GM23338 (cell line): ENCODE data around the gene MICA. TPM values are rescaled to one million over a fixed set of nuclear protein-coding genes. Genes with fewer than 3 reads are reported as not detected.

Experiments
- ATAC-seq: fragments of 200-7000 bp; cut with Tn5 transposase; 3 replicates; pipeline ENCODE4 v1.9.1; 2020
- DNase-seq: peaks from one replicate; pipeline ENCODE4 v3.0.0-alpha.2; 2015; ENCODE audit warnings: low spot score
- H2AFZ ChIP-seq: fragments of 200-600 bp; sonication (generic); 2 replicates; pipeline ENCODE4 v1.8.0; 2016; ENCODE audit warnings: antibody characterized with exemption, mild to moderate bottlenecking, moderate library complexity
- H3F3A ChIP-seq: fragments of 200-600 bp; sonication (generic); replicated peaks from 2 replicates; pipeline ENCODE4 v1.8.0; 2017; ENCODE audit warnings: antibody characterized with exemption, mixed run types, low read depth
- H3K27ac ChIP-seq: fragments of 200-600 bp; sonication (generic); 2 replicates; pipeline ENCODE4 v1.6.1; 2016; ENCODE audit warnings: low read depth
- H3K27me3 ChIP-seq: fragments of 200-600 bp; sonication (generic); 2 replicates; pipeline ENCODE4 v1.8.0; 2016; ENCODE audit warnings: mild to moderate bottlenecking, mixed run types, moderate library complexity; ENCODE audit not compliant: insufficient read depth
- H3K36me3 ChIP-seq: fragments of 200-600 bp; sonication (generic); 2 replicates; pipeline ENCODE4 v1.8.0; 2016; ENCODE audit warnings: mild to moderate bottlenecking; ENCODE audit not compliant: insufficient read depth
- H3K4me1 ChIP-seq: fragments of 200-600 bp; sonication (generic); 2 replicates; pipeline ENCODE4 v1.8.0; 2016; ENCODE audit warnings: mild to moderate bottlenecking, moderate library complexity; ENCODE audit not compliant: insufficient read depth
- H3K4me2 ChIP-seq: fragments of 200-600 bp; sonication (generic); 2 replicates; pipeline ENCODE4 v1.7.1; 2017; ENCODE audit warnings: mixed run types
- H3K4me3 ChIP-seq: fragments of 200-600 bp; sonication (generic); 2 replicates; pipeline ENCODE4 v1.6.1; 2016; ENCODE audit warnings: mixed run types
- H3K79me2 ChIP-seq: fragments of 200-600 bp; sonication (generic); replicated peaks from 2 replicates; pipeline ENCODE4 v1.8.0; 2017; ENCODE audit warnings: mild to moderate bottlenecking; ENCODE audit not compliant: insufficient read depth
- H3K9me2 ChIP-seq: fragments of 200-600 bp; sonication (generic); 2 replicates; pipeline ENCODE4 v1.8.0; 2017; ENCODE audit not compliant: insufficient read depth
- H4K20me1 ChIP-seq: fragments of 200-600 bp; sonication (generic); replicated peaks from 2 replicates; pipeline ENCODE4 v1.8.0; 2017; ENCODE audit warnings: mild to moderate bottlenecking; ENCODE audit not compliant: insufficient read depth
- H3K27ac Mint-ChIP-seq: 2 replicates; pipeline ENCODE4 v1.8.0; 2020; ENCODE audit warnings: inconsistent platforms, mild to moderate bottlenecking, moderate library complexity, mixed read lengths
- H3K27me3 Mint-ChIP-seq: 3 replicates; pipeline ENCODE4 v1.8.0; 2022; ENCODE audit warnings: low read depth, mild to moderate bottlenecking, moderate library complexity, mixed read lengths, inconsistent platforms; ENCODE audit not compliant: insufficient read depth, poor library complexity
- H3K36me3 Mint-ChIP-seq: 3 replicates; pipeline ENCODE4 v1.8.0; 2021; ENCODE audit warnings: low read depth, mild to moderate bottlenecking, inconsistent platforms, moderate library complexity, mixed read lengths
- H3K4me1 Mint-ChIP-seq: 3 replicates; pipeline ENCODE4 v1.8.0; 2020; ENCODE audit warnings: mild to moderate bottlenecking, inconsistent platforms, mixed read lengths
- H3K4me3 Mint-ChIP-seq: 3 replicates; pipeline ENCODE4 v1.8.0; 2021; ENCODE audit warnings: moderate library complexity, mild to moderate bottlenecking, inconsistent platforms, mixed read lengths
- H3K9me3 Mint-ChIP-seq: 3 replicates; pipeline ENCODE4 v1.8.0; 2020; ENCODE audit warnings: moderate library complexity, mild to moderate bottlenecking, inconsistent platforms, mixed read lengths
- CREB1 ChIP-seq: fragments of 250-450 bp; sonication (Bioruptor Pico); IDR thresholded peaks from 2 replicates; pipeline ENCODE4 v1.5.0; 2020; ENCODE audit warnings: low read depth, mild to moderate bottlenecking, moderate library complexity
- EZH2 ChIP-seq: fragments of 200-600 bp; sonication (generic); IDR thresholded peaks from one replicate; pipeline ENCODE4 v1.8.0; 2017; ENCODE audit warnings: antibody characterized with exemption, mild to moderate bottlenecking, low read depth; ENCODE audit not compliant: unreplicated experiment
- POLR2AphosphoS5 ChIP-seq: IDR thresholded peaks from 2 replicates; pipeline ENCODE4 v1.6.1; 2016; ENCODE audit warnings: antibody characterized with exemption, low read depth
- ZNF462 ChIP-seq: fragments of 250-450 bp; sonication (Bioruptor Pico); IDR thresholded peaks from 2 replicates; pipeline ENCODE4 v1.5.0; 2020; ENCODE audit warnings: mild to moderate bottlenecking, moderate library complexity
- polyA plus RNA-seq: library from polyadenylated mRNA; unstranded; fragments of >200 nt; fragmentation: Nextera tagmentation; extraction: Ambion mirVana; gene quantifications from 2 replicates; pipeline ENCODE4 v1.2.1, GENCODE V29; 2016
- total RNA-seq: library from RNA; depleted of rRNA; stranded (reverse); fragments of >200 nt; shearing (Covaris generic); gene quantifications from 2 replicates; pipeline ENCODE4 v1.2.3, GENCODE V29; 2014

MICA gene
- total and polyA plus RNA-seq, 2 experiments from 2014 or later: 13.4 to 22.7 TPM

GRCh38 chr6:31462964-31463870, 59.8 kb downstream of the MICA start:
- H3K36me3 Mint-ChIP-seq: no peaks in the 10 kb centered on the region
- H3K27me3 Mint-ChIP-seq: peaks cover 7% of the 10 kb centered on the region
- no peak overlapping the region for H3K27ac ChIP-seq
- peak overlapping the region; percentile 76 for H3K4me2 ChIP-seq
- peak overlapping the region; percentile 54; the same call in 1 of the 2 replicates for H3K27ac Mint-ChIP-seq
- no peaks in the 10 kb centered on the region for H4K20me1 ChIP-seq
- no peak for TF ChIP-seq EZH2
- peak; percentile 93 for TF ChIP-seq CREB1 (CRISPR knock-in tag)
- TF ChIP-seq ZNF462: no peak
- peak; percentile 89 for TF ChIP-seq POLR2AphosphoS5
- H3K36me3 ChIP-seq: no peaks in the 10 kb centered on the region
- H3K27me3 ChIP-seq: no peaks in the 10 kb centered on the region
- peak; percentile 97 for DNase-seq
- H3K4me3 ChIP-seq: peak overlapping the region; percentile 52
- no peaks in the 10 kb centered on the region for H3F3A ChIP-seq
- peaks cover 4% of the 10 kb centered on the region; the same call in 1 of the 2 replicates for H3K4me1 ChIP-seq
- no peaks in the 10 kb centered on the region for H3K79me2 ChIP-seq
- H3K4me3 Mint-ChIP-seq: peak overlapping the region; percentile 75
- H3K9me2 ChIP-seq: peaks cover 17% of the 10 kb centered on the region
- peaks cover 13% of the 10 kb centered on the region for H3K4me1 Mint-ChIP-seq
- no peaks in the 10 kb centered on the region for H3K9me3 Mint-ChIP-seq
- H2AFZ ChIP-seq: peak overlapping the region; percentile 94
- ATAC-seq: peak; percentile 99
